ENCODE results near the gene IGFL1.
"Not testable (repeated sequence)": the region's sequence is repeated elsewhere in the genome, so short reads cannot be mapped to it uniquely, and the experiment has no call there.

GRCh38 chr19:46207858-46208257 is 21.7 kb upstream of the IGFL1 start:
- TF ChIP-seq CTCF (IDR thresholded peaks at IDR 0.05 in 2 of 3, conservative IDR thresholded peaks at IDR 0.05 in 1 of 3; ENCODE audit: control insufficient read depth in 2 of 3, extremely low read depth in 1 of 3, insufficient read depth in 1 of 3, low read depth in 3 of 3, low read length in 3 of 3); POLR2A (IDR thresholded peaks at IDR 0.05; ENCODE audit: low read depth, low read length); EP300 (IDR thresholded peaks at IDR 0.05; ENCODE audit: borderline replicate concordance in 1 of 2, control insufficient read depth in 1 of 2, low read depth in 2 of 2, low read length in 2 of 2); EZH2 (IDR thresholded peaks at IDR 0.05; ENCODE audit: borderline replicate concordance, control insufficient read depth, low read depth, low read length): not testable (repeated sequence)

Measured in GM12878 (cell line).